HL-60 (cell line): ENCODE data around the gene TAGLN.

Experiments
- DNase-seq, 2 experiments: peaks; one replicate each; pipeline ENCODE4 v3.0.0-alpha.2; 2010 to 2020; ENCODE audit warnings: low read depth in 1 of 2, low spot score in 1 of 2
- H3K27ac ChIP-seq: fragments of 250-450 bp; sonication (Bioruptor Pico); replicated peaks from 2 replicates; pipeline ENCODE4 v1.5.1; 2020; ENCODE audit warnings: mild to moderate bottlenecking, moderate library complexity
- H3K27me3 ChIP-seq: fragments of 250-450 bp; sonication (Bioruptor Pico); 2 replicates; pipeline ENCODE4 v1.5.1; 2021; ENCODE audit warnings: mild to moderate bottlenecking, moderate library complexity; ENCODE audit not compliant: insufficient read depth, poor library complexity, severe bottlenecking
- H3K4me3 ChIP-seq: replicated peaks from 2 replicates; pipeline ENCODE4 v1.5.1; 2011; ENCODE audit warnings: mild to moderate bottlenecking, control low read depth, low read length; ENCODE audit not compliant: insufficient read depth
- GABPA ChIP-seq: IDR thresholded peaks from 2 replicates; pipeline ENCODE4 v1.6.1; 2012; ENCODE audit warnings: low read depth
- POLR2AphosphoS5 ChIP-seq: IDR thresholded peaks from 2 replicates; pipeline ENCODE4 v1.6.1; 2012; ENCODE audit warnings: low read depth
- REST ChIP-seq: IDR thresholded peaks from 2 replicates; pipeline ENCODE4 v1.6.1; 2012; ENCODE audit warnings: low read depth; ENCODE audit not compliant: insufficient replicate concordance
- SPI1 ChIP-seq: IDR thresholded peaks from 2 replicates; pipeline ENCODE4 v1.6.1; 2012; ENCODE audit warnings: low read depth, mild to moderate bottlenecking, borderline replicate concordance
- TF ChIP-seq, protein P1 (sequence below): IDR thresholded peaks from one replicate; pipeline ENCODE4 v1.5.1; 2011; ENCODE audit warnings: low read length, control low read depth, inconsistent platforms; ENCODE audit not compliant: insufficient read depth

Gene TAGLN

DNA sequence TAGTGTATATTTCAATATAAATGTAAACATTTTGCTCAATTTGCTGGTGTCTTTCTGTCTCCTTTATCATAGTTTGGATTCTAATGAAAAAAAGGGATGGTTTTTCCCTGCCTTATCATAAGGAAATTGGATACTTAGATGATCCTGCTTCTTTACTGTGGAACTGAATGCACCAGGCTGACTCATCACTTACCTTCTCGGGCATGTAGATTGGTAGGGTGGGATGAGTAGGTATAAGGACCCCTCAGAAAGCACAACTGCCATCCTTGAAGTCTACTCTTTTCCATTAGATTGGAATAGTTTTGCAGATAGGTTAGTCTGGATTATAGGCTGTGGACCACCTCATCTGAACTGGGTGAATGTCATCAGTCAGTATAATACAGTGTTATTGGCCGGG, 28.2 kb upstream of the TAGLN start:
- H3K27me3 ChIP-seq, result no peaks in the 10 kb centered on the region
- H3K4me3 ChIP-seq, result no peak overlapping the region
- no peak overlapping the region for H3K27ac ChIP-seq
- no peak for TF ChIP-seq REST
- TF ChIP-seq, protein P1, sequence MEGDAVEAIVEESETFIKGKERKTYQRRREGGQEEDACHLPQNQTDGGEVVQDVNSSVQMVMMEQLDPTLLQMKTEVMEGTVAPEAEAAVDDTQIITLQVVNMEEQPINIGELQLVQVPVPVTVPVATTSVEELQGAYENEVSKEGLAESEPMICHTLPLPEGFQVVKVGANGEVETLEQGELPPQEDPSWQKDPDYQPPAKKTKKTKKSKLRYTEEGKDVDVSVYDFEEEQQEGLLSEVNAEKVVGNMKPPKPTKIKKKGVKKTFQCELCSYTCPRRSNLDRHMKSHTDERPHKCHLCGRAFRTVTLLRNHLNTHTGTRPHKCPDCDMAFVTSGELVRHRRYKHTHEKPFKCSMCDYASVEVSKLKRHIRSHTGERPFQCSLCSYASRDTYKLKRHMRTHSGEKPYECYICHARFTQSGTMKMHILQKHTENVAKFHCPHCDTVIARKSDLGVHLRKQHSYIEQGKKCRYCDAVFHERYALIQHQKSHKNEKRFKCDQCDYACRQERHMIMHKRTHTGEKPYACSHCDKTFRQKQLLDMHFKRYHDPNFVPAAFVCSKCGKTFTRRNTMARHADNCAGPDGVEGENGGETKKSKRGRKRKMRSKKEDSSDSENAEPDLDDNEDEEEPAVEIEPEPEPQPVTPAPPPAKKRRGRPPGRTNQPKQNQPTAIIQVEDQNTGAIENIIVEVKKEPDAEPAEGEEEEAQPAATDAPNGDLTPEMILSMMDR, result no peak
- no peak for TF ChIP-seq GABPA
- no peak for TF ChIP-seq SPI1
- TF ChIP-seq POLR2AphosphoS5, result no peak
- DNase-seq, result no peak

DNA sequence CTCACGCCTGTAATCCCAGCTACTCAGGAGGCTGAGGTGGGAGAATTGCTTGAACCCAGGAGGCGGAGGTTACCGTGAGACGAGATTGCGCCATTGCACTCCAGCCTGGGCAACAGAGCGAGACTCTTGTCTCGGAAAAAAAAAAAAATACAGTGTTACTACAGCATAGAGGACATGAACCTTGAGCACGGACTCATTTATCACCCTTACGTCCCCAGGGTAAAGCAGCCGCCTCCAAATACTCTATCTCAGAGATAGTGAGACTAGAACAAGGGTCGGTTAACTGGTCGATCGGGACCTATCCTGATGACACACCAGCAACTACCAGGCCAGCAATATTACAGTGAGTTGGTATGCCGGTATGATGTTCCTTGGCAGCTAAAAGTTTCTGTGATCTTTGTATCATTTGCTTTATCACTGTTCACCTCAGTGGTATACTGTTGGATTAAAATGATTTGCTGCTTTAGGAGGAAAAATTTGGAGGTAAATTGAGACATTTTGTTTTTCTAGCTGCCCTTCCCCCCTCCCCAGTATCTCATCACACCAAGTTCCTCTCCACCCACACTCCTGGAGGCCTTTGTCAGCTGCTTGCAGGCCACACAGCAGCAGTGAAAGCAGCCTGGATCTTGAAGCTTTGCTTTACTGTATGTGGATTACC, 27.6 kb upstream of the TAGLN start:
- H3K27me3 ChIP-seq, result no peaks in the 10 kb centered on the region
- no peak overlapping the region for H3K27ac ChIP-seq
- TF ChIP-seq, protein P1, result no peak
- TF ChIP-seq GABPA (no peak), REST (no peak), POLR2AphosphoS5 (no peak), SPI1 (no peak)
- no peak overlapping the region for H3K4me3 ChIP-seq
- DNase-seq, result no peak

DNA sequence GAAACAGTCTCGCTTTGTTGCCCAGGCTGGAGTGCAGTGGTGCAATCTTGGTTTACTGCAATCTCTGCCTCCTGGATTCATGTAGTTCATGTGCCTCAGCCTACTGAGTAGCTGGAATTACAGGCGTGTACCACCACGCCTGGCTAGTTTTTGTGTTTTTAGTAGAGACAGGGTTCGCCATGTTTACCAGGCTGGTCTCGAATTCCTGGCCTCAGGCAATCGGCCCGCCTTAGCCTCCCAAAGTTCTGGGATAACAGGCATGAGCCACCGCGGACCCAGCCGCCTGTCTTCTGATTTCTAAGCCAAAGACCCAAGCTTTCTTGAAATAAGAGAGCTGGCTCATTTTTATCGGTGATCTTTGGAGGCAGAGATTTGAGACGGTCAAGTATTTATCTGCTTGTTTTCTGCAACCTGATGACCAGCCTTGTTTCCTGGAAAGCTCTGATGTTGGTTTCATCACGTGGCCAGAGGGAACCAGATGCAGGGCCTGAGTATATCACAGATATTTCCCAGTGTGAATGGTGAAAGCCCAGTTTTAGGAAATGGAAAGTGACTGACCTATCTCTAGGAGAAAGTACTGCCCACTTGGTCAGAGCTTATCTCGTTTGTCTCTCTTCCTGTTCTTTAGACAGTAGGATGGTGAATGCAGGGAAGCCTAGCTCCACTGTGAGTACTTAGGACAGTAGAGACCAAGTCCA, 26.3 kb upstream of the TAGLN start:
- no peak for DNase-seq
- no peak overlapping the region for H3K4me3 ChIP-seq
- TF ChIP-seq, protein P1, result no peak
- TF ChIP-seq REST (no peak), GABPA (no peak), POLR2AphosphoS5 (no peak), SPI1 (no peak)
- H3K27ac ChIP-seq, result no peak overlapping the region
- H3K27me3 ChIP-seq, result no peaks in the 10 kb centered on the region
